ENCODE measurements around the gene DCTN3.

DCTN3 gene

DNA sequence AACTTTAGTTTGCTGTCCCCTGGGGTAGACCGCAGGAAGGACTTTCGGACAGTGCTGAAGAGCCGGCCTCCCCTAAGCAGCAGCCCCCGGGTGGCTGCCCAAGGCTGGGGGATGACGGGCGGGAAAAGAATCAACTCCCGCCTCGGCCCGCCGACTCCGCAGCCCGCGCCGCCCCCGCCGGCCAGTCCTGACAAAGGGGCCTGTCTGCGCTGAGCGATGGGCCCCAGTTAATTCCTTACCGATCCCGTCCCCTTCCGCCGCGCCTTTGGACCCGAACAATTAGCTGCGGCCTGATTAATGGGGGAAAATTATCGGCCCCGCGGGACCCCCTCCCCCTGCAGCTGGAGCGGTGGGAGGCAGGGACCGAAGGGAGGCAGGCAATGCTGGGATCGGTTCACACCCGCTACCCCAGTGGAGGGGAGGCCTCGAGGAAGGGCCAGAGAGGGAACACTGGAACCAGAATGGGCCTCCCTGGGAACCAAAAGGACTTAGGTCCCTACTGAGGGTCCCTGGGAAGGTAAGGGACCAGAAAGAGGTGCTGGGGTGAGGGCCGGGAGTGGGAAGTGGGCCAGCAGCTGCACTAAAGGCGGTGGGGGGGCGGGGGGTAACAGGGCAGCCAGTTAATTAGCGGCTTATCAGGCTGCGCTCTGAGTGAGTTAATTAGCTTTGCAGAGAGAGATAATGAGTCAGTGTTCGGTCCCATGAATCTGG, 4.3 kb upstream of the DCTN3 start:
- no peak for DNase-seq

DNA sequence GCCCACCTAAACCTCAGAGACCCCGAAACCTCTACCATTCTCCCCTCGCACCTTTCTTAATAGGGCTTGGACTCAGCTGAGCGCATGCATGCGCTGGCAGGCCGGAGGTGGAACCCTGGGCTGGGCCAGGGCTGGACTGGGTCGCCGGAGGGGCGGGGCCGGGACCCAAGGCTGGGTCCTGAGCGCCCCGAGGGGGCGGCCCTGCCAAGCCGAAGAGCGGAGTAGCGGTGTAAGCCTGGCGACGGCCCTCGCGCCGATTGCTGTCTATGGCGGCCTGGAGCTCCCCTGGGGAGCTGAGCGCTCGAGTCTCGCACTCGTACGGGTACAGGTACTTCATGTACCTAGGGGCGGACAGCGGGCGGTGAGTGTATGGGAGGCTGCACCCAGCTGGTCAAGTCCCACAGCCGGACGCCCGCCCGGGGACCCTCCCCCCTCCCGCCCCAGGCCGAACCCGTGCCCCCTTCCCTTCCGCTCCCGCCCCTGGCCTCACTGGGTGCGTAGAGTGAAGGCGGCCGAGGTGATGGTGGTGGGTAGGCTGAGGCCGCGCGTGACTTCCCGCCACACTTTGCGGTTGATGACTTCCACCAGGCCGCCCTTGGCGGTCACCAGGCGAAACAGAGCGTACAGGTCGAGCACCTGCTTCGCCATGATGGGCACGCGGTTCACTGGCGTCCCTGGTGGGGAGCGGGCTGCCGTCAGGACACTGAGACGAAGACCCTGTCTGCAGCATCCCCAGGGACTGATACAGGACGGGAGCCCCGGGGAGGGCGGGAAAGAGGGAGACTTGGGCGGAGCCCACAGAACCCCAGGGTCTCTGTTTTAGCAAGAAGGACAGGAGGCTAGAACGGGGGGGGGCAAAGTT, 3.3 kb upstream of the DCTN3 start:
- DNase-seq: no peak
- no peak for TF ChIP-seq POLR2A (IDR thresholded peaks at IDR 0.05; ENCODE audit: low read length)
- no peak for TF ChIP-seq GATA1 (IDR thresholded peaks at IDR 0.05; ENCODE audit: low read depth, low read length)

More for the DNA sequence above, 4.3 kb upstream of the DCTN3 start:
- no peak for TF ChIP-seq POLR2A (IDR thresholded peaks at IDR 0.05; ENCODE audit: low read length)
- TF ChIP-seq GATA1 (IDR thresholded peaks at IDR 0.05; ENCODE audit: low read depth, low read length): no peak

DNA sequence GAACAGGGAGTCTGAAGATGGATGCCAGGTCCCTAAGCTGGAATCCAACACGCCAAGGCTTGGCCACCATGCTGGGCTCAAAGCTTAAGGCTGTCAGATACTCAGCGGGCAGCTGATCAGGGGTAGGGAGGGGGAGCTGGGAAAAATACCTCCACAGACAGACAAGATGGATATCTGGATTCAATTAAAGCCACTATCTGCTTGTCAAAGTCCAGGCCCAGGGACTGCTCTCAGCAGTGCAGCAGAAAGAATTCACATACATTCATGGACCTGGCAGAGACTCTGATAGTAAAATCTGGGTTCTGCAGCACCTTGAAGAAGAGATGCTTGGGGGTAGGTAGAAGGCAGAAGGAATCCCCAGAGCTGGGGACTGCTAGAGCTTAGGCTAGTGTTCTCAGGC, 5.2 kb downstream of the DCTN3 start:
- TF ChIP-seq GATA1 (IDR thresholded peaks at IDR 0.05; ENCODE audit: low read depth, low read length): no peak
- no peak for TF ChIP-seq POLR2A (IDR thresholded peaks at IDR 0.05; ENCODE audit: low read length)
- DNase-seq: no peak

DNA sequence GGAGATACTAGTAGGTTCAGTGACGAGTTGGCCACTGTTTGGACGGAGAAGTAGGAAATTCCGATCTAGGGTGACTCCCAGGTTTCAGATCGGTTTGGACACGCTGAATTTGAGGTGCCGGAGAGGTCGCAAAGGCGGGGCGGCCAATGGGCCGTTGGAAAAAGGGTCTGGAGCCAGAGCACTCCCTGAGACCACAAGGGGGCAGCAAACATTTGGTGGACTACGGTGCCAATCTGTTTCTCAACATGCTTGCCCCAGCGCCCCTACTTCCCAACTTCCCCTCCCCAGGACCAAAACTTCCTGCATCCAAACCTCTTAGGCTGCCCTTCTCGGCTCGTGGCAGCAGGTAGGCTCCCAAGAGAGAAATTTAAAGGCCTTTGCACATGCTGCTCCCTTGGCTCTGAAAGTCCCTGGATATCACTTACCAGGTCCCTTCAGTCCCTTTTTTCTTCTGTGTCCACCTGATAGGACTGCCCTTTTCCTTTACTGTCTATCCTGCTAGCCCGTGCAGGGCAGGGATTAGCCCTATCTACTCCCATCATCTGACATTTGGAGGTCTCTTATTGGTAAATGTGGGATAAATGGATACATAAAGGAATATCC, 7.4 kb downstream of the DCTN3 start:
- TF ChIP-seq GATA1 (IDR thresholded peaks at IDR 0.05; ENCODE audit: low read depth, low read length): no peak
- no peak for TF ChIP-seq POLR2A (IDR thresholded peaks at IDR 0.05; ENCODE audit: low read length)
- DNase-seq: peak; percentile 79 to 89

DNA sequence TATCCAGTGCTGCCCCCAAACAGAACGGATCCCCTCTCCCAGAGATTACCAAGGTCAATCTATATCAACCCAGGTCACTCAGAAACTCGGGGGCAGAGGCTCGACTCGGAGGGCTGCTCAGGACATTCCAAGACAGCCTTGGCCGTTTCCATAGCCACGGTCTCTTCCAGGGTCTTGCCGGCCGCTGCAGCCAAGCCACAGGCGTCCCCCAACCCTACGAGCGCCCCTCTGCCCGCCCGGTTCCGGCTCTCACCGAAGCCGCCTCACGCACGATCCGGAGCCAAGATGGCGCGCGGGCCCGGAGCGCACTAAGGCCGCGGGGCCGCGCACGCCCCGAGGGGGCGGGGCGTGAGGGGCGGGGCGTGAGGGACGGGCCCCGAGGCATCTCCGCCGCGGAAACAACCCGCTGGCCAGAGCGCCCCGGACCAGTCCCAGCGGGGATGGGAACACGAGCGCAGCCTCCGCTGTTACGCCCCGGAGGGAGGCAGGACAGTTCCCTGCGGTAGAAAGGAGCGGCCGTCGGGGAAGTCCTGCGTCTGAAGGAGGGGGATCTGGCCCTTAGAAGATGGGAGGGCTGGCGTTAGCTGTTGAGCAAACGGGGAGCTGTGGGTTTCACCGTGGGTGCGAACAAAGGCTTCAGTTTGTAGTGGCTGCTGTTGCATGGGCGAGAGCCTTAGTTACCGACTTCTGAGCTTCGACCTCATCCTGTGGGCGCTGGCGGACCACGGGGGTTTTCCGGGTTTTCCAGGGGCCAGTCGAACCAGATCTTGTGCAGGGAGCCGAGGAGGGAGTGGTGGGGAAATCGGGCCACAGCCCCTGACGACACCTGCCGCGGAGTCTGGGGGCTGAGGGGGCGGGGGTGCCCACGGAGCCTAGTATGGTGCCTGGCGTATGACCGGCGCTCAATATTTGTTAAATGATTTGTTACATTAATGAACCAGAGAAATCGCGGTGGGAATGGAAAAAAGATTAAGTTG, 8.2 kb downstream of the DCTN3 start, which contains the start of gene RPP25L:
TSS of gene RPP25L (minus strand) at position 287 of the 977 bp plus-strand sequence. CDS start 801 bp downstream, outside the sequence.
- DNase-seq: peak; percentile 88 to 93
- TF ChIP-seq POLR2A (IDR thresholded peaks at IDR 0.05; ENCODE audit: low read length) (peak; percentile 78), GATA1 (IDR thresholded peaks at IDR 0.05; ENCODE audit: low read depth, low read length) (no peak)

DNA sequence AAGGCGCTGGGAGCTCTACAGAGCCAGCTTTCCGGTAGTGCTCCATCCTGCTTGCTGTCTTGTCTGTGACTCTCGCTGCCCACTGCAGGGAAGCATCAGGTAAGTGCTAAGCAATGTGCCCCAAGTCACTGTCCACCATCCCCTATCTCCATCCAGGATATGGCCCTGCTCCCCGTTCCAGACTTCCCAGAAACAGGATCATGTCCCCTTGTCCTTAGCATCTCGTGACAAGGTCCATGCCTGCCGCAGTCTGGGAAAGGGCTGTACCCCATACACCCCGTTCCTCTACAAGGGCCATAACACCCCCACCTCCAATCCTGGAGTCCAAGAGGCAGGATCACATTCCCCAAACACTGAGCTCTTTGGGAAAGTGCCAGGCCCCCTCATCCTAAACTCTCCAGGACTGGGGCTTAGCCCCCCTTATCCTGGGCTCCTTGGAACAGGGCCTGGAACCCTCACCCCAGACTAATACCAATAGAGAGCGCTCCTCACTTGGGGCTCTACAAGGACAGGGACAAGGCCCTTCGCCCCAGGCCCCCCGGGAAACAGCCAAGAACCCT, 9.0 kb downstream of the DCTN3 start:
- no peak for TF ChIP-seq POLR2A (IDR thresholded peaks at IDR 0.05; ENCODE audit: low read length)
- no peak for TF ChIP-seq GATA1 (IDR thresholded peaks at IDR 0.05; ENCODE audit: low read depth, low read length)
- peak in 1 of 2 experiments; percentile 44 for DNase-seq

DNA sequence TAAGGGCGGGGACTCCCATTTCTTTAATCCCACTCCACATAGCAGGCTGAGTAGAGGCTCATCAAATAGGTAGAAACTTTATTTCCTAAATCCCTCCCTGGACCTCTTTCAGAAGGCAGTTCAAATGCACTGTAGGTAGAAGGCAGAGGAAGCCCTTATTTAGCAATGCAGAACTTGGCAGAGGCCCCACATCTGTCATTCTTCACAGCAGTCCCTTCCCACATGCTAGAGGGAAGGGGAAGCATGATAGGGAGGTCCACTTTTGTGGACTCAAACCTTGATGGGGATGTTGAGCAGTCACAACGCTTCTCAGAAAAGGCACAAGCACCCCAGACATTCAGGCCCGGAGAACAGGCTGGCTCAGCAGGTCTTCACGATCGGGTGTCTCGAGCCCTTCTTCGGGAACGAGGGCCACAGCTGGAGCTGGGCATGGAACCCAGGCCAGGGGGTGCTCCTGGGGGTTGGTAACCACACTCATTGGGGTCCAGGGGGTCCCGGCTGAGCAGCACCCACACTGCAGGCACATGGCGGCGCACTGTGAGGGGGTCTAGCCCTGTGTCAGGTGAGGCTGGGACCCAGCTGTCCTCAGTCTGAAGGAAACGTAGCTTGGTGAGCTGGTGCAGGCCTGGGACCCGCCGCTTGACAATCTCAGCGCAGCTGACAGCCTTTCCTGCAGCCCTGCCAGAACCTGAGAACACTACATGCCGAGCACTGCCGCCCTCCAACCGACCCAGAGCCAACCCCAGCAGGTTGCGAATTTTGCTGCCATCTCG, 9.7 kb downstream of the DCTN3 start:
- no peak for DNase-seq
- TF ChIP-seq POLR2A (IDR thresholded peaks at IDR 0.05; ENCODE audit: low read length) (no peak), GATA1 (IDR thresholded peaks at IDR 0.05; ENCODE audit: low read depth, low read length) (no peak)

DNA sequence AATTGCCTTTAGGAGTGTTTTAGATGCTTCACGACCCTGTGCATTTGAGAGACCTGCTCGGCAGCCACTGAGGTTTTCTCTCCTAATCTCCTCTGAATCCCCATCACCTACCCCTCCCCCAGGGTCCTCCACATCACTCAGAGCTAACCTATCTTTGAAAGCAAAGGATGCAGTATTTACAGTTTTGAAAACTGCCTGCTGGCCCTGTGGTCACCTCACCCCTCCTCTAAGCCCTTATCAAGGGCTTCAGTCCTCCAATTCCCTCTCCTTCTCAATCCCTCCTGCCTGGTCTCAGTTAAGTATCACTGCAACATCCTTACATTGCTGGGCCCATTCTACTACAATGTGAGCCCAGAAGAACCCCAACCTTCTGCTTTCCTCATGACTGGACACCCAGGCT, 13.0 kb downstream of the DCTN3 start:
- TF ChIP-seq GATA1 (IDR thresholded peaks at IDR 0.05; ENCODE audit: low read depth, low read length) (no peak), POLR2A (IDR thresholded peaks at IDR 0.05; ENCODE audit: low read length) (no peak)
- no peak for DNase-seq

DNA sequence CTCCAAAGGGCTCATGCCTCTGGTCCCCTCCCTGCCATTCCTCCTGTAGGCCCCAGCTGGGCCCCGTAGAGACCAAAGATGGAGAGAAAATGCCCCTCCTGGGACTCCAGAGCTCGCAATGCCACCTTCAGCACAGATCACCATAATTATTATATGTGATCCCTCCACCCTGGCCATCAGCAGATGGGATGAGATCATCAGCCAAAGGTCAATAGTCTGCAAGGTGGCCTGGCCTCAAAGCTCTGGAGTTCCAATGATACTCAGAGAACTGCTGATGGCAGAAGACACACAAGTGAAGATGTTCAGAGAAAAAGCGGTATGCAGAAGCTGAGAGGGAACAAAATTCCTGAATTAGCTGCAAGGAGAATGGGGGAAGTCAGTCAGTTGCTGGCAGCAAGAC, 13.4 kb downstream of the DCTN3 start:
- DNase-seq: no peak
- TF ChIP-seq POLR2A (IDR thresholded peaks at IDR 0.05; ENCODE audit: low read length) (no peak), GATA1 (IDR thresholded peaks at IDR 0.05; ENCODE audit: low read depth, low read length) (no peak)

DNA sequence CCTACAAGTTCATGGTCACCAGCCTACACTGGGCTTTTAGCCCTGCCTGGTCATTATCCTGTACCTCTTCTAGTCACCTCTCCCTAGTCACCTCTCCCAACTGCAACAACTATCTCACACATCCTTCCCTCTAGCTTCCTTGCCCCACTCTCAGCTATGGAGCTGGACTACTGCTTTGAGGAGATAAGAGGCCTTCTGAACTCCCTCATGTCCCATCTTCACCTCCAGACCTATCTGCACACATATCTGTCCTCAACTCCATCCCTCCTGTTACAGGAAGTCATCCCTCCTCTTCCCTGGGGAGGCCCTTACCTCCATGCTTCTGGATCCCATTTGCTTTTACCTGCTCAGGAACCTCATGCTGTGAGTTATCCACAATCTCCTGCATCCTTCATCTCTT, 14.1 kb downstream of the DCTN3 start:
- no peak for TF ChIP-seq POLR2A (IDR thresholded peaks at IDR 0.05; ENCODE audit: low read length)
- TF ChIP-seq GATA1 (IDR thresholded peaks at IDR 0.05; ENCODE audit: low read depth, low read length): no peak
- DNase-seq: no peak

DNA sequence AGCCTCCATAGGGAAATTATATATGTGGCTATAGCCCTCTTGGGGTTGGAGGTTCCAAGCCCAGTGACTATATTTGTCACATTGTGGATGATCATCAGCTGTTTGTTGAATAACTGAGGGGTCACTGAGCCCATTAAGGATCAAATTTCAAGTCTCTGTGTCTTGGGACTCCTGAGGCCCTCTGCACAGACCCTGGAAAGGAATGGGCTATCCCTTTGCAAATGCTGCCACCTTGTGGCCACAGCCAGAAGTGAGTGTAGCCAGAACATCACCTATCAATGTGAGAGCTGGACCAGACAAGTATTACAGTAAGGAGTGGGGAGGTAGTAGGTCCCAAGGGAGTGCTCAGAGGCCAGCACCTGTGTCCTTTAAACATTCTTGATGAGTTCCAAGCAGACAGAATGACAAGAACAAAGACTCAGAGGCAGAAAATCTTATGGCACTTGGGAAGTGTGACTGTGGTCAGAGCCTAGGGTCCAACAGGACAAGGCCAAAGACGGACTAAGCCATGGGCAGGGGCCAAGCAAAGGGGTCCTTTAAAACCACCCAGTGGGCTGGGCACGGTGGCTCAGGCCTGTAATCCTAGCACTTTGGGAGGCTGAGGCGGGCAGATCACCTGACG, 16.6 kb downstream of the DCTN3 start:
- TF ChIP-seq GATA1 (IDR thresholded peaks at IDR 0.05; ENCODE audit: low read depth, low read length) (no peak), POLR2A (IDR thresholded peaks at IDR 0.05; ENCODE audit: low read length) (no peak)
- peak; percentile 71 to 84 for DNase-seq

All from erythroblast (primary cell).